Transverse colon (tissue), 4 donors: ENCODE data around the gene CD96.

Experiments
- CTCF ChIP-seq, 5 experiments: fragments of 200-600 bp in 3 of 5; fragments of 450-650 bp in 2 of 5; sonication (generic) in 3 of 5; IDR thresholded peaks; 1 replicate in 2 of 5; 2 replicates in 3 of 5; pipeline ENCODE4 v1.5.1; 2016 to 2017; ENCODE audit warnings: antibody characterized with exemption in 5 of 5, inconsistent platforms in 3 of 5, mild to moderate bottlenecking in 2 of 5, moderate library complexity in 1 of 5
- EP300 ChIP-seq: sonication (generic); formaldehyde crosslinking; IDR thresholded peaks from one replicate; pipeline ENCODE4 v1.6.1; 2017; ENCODE audit warnings: antibody characterized with exemption, low read depth
- POLR2A ChIP-seq: fragments of 450-650 bp; IDR thresholded peaks from one replicate; pipeline ENCODE4 v1.6.1; 2016; ENCODE audit warnings: antibody characterized with exemption, mild to moderate bottlenecking, moderate library complexity
- POLR2AphosphoS5 ChIP-seq, 3 donors: sonication (generic); formaldehyde crosslinking; IDR thresholded peaks; one replicate each; pipeline ENCODE4 v1.6.1; 2016; ENCODE audit warnings: antibody characterized with exemption in 3 of 3

GRCh38 chr3:111595232-111595631 is 53.2 kb downstream of the CD96 start, which contains the start of gene ZBED2:
- TF ChIP-seq CTCF (IDR thresholded peaks at IDR 0.05) = no peak
- no peak for TF ChIP-seq POLR2A
- TF ChIP-seq POLR2AphosphoS5 (IDR thresholded peaks at IDR 0.05) = no peak
- no peak for TF ChIP-seq EP300
